Smooth muscle cell (in vitro differentiated cells): ENCODE results near the gene ZNF14. TPM values are rescaled to one million over a fixed set of nuclear protein-coding genes. Genes with fewer than 3 reads are reported as not detected.

Experiments used
- DNase-seq: peaks from one replicate; lab custom pipeline; 2025; ENCODE audit not compliant: unreplicated experiment; lab: John Stamatoyannopoulos, UW
- H2AFZ ChIP-seq: fragments of 200-600 bp; sonication (generic); 2 replicates; pipeline ENCODE4 v1.6.0; 2016; ENCODE audit warnings: antibody characterized with exemption, low read depth, mild to moderate bottlenecking
- H3F3A ChIP-seq: fragments of 200-600 bp; sonication (generic); 2 replicates; pipeline ENCODE4 v1.6.0; 2017; ENCODE audit warnings: antibody characterized with exemption, low read depth
- H3K27ac ChIP-seq: fragments of 200-600 bp; sonication (generic); 2 replicates; pipeline ENCODE4 v1.5.1; 2016; ENCODE audit warnings: low read depth, mild to moderate bottlenecking
- H3K27me3 ChIP-seq: fragments of 200-600 bp; sonication (generic); 2 replicates; pipeline ENCODE4 v1.6.1; 2016; ENCODE audit warnings: low read depth, mild to moderate bottlenecking
- H3K36me3 ChIP-seq: fragments of 200-600 bp; sonication (generic); 2 replicates; pipeline ENCODE4 v1.5.1; 2016; ENCODE audit warnings: low read depth
- H3K4me1 ChIP-seq: fragments of 200-600 bp; sonication (generic); 2 replicates; pipeline ENCODE4 v1.5.1; 2016; ENCODE audit warnings: low read depth
- H3K4me2 ChIP-seq: fragments of 200-600 bp; sonication (generic); 2 replicates; pipeline ENCODE4 v1.6.0; 2016; ENCODE audit warnings: mild to moderate bottlenecking
- H3K4me3 ChIP-seq: fragments of 200-600 bp; sonication (generic); 2 replicates; pipeline ENCODE4 v1.5.1; 2016; ENCODE audit warnings: mild to moderate bottlenecking
- H3K79me2 ChIP-seq: fragments of 200-600 bp; sonication (generic); 2 replicates; pipeline ENCODE4 v1.6.0; 2016; ENCODE audit warnings: low read depth, mild to moderate bottlenecking
- H3K9ac ChIP-seq: fragments of 200-600 bp; sonication (generic); 2 replicates; pipeline ENCODE4 v1.6.0; 2016; ENCODE audit warnings: low read depth
- H3K9me3 ChIP-seq: fragments of 200-600 bp; sonication (generic); replicated peaks from 2 replicates; pipeline ENCODE4 v1.5.1; 2016; ENCODE audit warnings: low read depth
- H4K20me1 ChIP-seq: fragments of 200-600 bp; sonication (generic); 2 replicates; pipeline ENCODE4 v1.6.0; 2016; ENCODE audit warnings: low read depth
- WGBS: methylation state at CpG from one replicate; pipeline ENCODE4 v1.1.7; 2016; ENCODE audit warnings: low lambda C conversion rate; 5-methylcytosine and 5-hydroxymethylcytosine counted together
- polyA plus RNA-seq: library from polyadenylated mRNA; unstranded; fragments of >200 nt; fragmentation: Nextera tagmentation; extraction: Ambion mirVana; gene quantifications from 2 replicates; pipeline ENCODE4 v1.2.1, GENCODE V29; 2016
- total RNA-seq: library from RNA; depleted of rRNA; stranded (reverse); fragments of >200 nt; gene quantifications from 2 replicates; pipeline ENCODE4 v1.2.3, GENCODE V29; 2014
- TF ChIP-seq, protein P1 (sequence below): fragments of 200-600 bp; sonication (generic); IDR thresholded peaks from 2 replicates; pipeline ENCODE4 v1.5.1; 2017; ENCODE audit warnings: borderline replicate concordance, mild to moderate bottlenecking, antibody characterized with exemption; ENCODE audit not compliant: insufficient read depth, poor library complexity, severe bottlenecking

The ZNF14 gene
- total and polyA plus RNA-seq, 2 experiments from 2014 or later: 1.2 to 3.8 TPM

DNA sequence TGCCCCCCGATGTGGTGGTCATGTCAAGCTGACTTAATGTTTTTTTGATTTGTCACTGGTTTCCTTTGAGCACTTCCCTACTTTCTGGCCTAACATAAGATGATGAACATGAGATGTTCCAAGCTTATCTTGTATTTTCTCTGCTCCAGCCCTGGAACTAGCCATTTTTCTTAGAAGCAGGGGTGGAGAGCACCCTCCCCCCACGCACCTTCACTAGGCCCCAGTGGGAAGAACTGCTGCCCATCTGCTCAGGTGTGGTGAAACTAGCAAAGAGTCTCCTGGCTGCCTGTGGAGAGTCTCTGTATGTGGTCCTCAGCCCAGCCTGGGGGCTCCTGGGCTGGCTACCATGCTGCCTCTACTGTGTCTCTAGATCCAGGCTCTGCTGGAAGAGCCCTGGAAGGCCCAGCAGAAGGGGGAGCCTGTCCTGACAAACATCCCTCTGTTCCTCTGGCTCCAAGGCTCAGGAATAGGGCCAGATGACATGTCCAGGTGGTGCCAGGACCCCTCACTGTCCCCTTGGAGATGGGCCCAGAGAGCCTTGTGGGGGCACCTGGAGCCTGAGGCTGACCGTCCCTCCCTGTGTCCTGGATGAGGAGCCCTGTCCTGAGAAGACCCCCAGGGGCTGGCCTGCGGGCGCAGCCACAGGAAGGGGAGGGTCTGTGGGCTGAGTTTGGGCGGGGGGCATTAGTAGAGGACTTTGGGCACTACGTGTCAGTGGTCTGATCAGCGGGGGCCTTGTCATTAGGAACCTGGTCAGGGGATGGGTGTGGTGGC, 4.8 kb upstream of the ZNF14 start:
- Histone ChIP-seq H3K9ac (no peak overlapping the region), H3K27ac (no peak overlapping the region), H2AFZ (no peak overlapping the region), H3K4me3 (no peak overlapping the region), H3K4me2 (no peak overlapping the region), H3K4me1 (no peaks in the 10 kb centered on the region), H4K20me1 (no peaks in the 10 kb centered on the region), H3K79me2 (peaks cover 2% of the 10 kb centered on the region), H3F3A (no peaks in the 10 kb centered on the region), H3K27me3 (no peaks in the 10 kb centered on the region), H3K9me3 (no peaks in the 10 kb centered on the region), H3K36me3 (no peaks in the 10 kb centered on the region)
- 78% methylated on average over 6 of the region's 8 CpGs for WGBS
- TF ChIP-seq, protein P1, sequence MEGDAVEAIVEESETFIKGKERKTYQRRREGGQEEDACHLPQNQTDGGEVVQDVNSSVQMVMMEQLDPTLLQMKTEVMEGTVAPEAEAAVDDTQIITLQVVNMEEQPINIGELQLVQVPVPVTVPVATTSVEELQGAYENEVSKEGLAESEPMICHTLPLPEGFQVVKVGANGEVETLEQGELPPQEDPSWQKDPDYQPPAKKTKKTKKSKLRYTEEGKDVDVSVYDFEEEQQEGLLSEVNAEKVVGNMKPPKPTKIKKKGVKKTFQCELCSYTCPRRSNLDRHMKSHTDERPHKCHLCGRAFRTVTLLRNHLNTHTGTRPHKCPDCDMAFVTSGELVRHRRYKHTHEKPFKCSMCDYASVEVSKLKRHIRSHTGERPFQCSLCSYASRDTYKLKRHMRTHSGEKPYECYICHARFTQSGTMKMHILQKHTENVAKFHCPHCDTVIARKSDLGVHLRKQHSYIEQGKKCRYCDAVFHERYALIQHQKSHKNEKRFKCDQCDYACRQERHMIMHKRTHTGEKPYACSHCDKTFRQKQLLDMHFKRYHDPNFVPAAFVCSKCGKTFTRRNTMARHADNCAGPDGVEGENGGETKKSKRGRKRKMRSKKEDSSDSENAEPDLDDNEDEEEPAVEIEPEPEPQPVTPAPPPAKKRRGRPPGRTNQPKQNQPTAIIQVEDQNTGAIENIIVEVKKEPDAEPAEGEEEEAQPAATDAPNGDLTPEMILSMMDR: no peak
- no peak for DNase-seq

DNA sequence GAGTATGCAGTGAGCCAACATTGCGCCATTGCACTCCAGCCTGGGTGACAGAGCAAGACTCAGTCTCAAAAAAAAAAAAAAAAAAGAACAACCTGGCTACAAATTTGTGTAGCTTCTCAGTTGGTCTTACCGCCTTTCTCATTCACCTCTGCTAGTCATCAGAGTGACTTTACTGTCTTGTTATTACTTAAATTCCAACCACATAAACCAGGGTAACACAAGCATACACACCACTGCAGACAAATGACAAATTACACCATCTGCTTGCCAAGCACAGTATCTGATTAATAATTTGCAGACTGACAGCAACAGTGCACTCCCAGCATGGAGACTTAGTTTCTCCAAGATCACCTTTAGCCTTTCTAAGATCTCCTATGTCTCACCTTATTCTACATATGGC, 11.0 kb downstream of the ZNF14 start:
- Histone ChIP-seq H3F3A (no peaks in the 10 kb centered on the region), H4K20me1 (no peaks in the 10 kb centered on the region), H3K9me3 (peaks cover 32% of the 10 kb centered on the region), H3K4me1 (no peaks in the 10 kb centered on the region), H3K9ac (no peak overlapping the region), H3K27ac (no peak overlapping the region), H3K27me3 (no peaks in the 10 kb centered on the region), H3K4me3 (no peak overlapping the region), H2AFZ (no peak overlapping the region), H3K79me2 (peaks cover 52% of the 10 kb centered on the region), H3K36me3 (peaks cover 33% of the 10 kb centered on the region), H3K4me2 (no peak overlapping the region)
- TF ChIP-seq, protein P1: no peak
- 98% methylated on average over 2 of the region's 2 CpGs for WGBS
- no peak for DNase-seq

DNA sequence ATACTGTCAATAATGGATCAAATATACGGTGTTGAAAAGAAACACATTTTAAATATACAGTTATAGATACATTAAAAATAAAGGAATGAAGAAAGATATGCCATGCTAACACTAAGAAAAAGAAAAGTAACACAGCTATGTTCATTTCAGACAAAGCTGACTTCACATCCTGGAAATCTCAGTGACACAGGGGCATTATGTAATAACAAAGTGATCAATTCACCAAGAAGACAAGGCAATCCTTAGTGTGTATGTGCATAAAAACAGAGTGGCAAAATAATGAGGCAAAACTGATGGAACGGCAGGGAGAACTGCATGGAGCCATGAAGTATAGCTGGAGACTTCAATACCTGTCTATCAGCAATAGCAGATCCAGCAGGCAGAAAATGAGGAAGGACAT, 13.1 kb downstream of the ZNF14 start:
- WGBS: 99% methylated on average over 2 of the region's 2 CpGs
- peaks cover 59% of the 10 kb centered on the region for H3K79me2 ChIP-seq
- TF ChIP-seq, protein P1: no peak

More for the DNA sequence above, 13.1 kb downstream of the ZNF14 start:
- no peak for DNase-seq
- Histone ChIP-seq H3K4me3 (no peak overlapping the region), H3K9me3 (peaks cover 48% of the 10 kb centered on the region), H3K4me2 (no peak overlapping the region), H3K27me3 (no peaks in the 10 kb centered on the region), H3K4me1 (no peaks in the 10 kb centered on the region), H3K27ac (no peak overlapping the region), H4K20me1 (no peaks in the 10 kb centered on the region), H3K36me3 (peaks cover 46% of the 10 kb centered on the region), H3F3A (no peaks in the 10 kb centered on the region), H2AFZ (no peak overlapping the region), H3K9ac (no peak overlapping the region)
